NCI-H510A treated with DMSO at 0.1 percent for 48 hours (cell line): ENCODE measurements around the gene HIGD2A.

Experiments
- DNase-seq: peaks from one replicate; lab custom pipeline; 2025; lab: John Stamatoyannopoulos, UW

The HIGD2A gene

GRCh38 chr5:176388444-176389134 is at the start of gene HIGD2A, which contains the start of gene NOP16:
Gene HIGD2A (plus strand): TSS chr5:176388751. CDS start chr5:176388820, 69 bp downstream.
Gene NOP16 (minus strand): TSS chr5:176388598. CDS start chr5:176388539, 59 bp downstream.
- DNase-seq, result peak; percentile 93

- DNase-seq, result no peak
Measured at GRCh38 chr5:176339304-176339703, 49.2 kb upstream of the HIGD2A start.

GRCh38 chr5:176341325-176342157 is 47.0 kb upstream of the HIGD2A start:
- DNase-seq, result no peak

GRCh38 chr5:176342158-176342483 is 46.4 kb upstream of the HIGD2A start:
- no peak for DNase-seq

- DNase-seq, result no peak
Measured at GRCh38 chr5:176342766-176343458, 45.6 kb upstream of the HIGD2A start.

GRCh38 chr5:176350416-176350815 is 38.1 kb upstream of the HIGD2A start:
- DNase-seq, result no peak

GRCh38 chr5:176352116-176352878 is 36.3 kb upstream of the HIGD2A start:
- DNase-seq, result no peak

- no peak for DNase-seq
Measured at GRCh38 chr5:176353533-176353932, 35.0 kb upstream of the HIGD2A start.

GRCh38 chr5:176355400-176356178 is 33.0 kb upstream of the HIGD2A start:
- peak; percentile 18 for DNase-seq

GRCh38 chr5:176356179-176356566 is 32.4 kb upstream of the HIGD2A start:
- no peak for DNase-seq

GRCh38 chr5:176359658-176360057 is 28.9 kb upstream of the HIGD2A start:
- no peak for DNase-seq

GRCh38 chr5:176360894-176361436 is 27.6 kb upstream of the HIGD2A start:
- DNase-seq, result no peak

GRCh38 chr5:176361437-176362232 is 26.9 kb upstream of the HIGD2A start, which contains the start of gene KIAA1191:
Gene KIAA1191 (minus strand): TSS chr5:176361764. CDS start chr5:176359508, 2,256 bp downstream.
- DNase-seq, result peak; percentile 58

GRCh38 chr5:176362233-176362490 is 26.4 kb upstream of the HIGD2A start:
- DNase-seq, result no peak

- no peak for DNase-seq
Measured at GRCh38 chr5:176364765-176365350, 23.7 kb upstream of the HIGD2A start.

GRCh38 chr5:176365351-176366231 is 23.0 kb upstream of the HIGD2A start, which contains the start of gene ARL10:
Gene ARL10 (plus strand): TSS chr5:176365487. CDS start chr5:176365564, 77 bp downstream.
- DNase-seq, result peak; percentile 4

- DNase-seq, result no peak
Measured at GRCh38 chr5:176366232-176366894, 22.2 kb upstream of the HIGD2A start.

GRCh38 chr5:176368726-176369125 is 19.8 kb upstream of the HIGD2A start:
- no peak for DNase-seq
